ENCODE measurements around the gene ZNF385D. TPM values are rescaled to one million over a fixed set of nuclear protein-coding genes. Genes with fewer than 3 reads are reported as not detected.

Gene ZNF385D
- total RNA-seq, 1 experiment from 2014 or later, result not detected

DNA sequence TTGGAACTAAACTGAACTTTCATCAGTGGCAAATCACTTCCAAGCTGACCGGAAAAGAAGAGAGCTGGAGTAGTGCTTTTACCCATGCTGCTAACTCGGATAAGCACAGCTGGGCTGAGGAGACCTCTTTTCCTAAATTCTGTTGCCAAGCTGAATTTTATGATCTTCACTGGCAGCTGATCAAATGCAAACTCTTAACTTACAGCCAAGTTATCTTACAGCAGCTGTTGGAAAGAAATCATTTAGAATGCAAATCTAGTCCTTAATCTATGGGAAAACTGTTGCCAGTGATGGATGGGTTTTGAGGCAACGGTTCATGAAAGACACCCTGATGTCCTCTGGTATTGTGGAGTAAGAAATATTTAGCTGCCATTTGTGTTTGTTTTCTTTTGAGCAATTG, 216.5 kb downstream of the ZNF385D start:
- intact Hi-C loops (cut with micrococcal nuclease), result no loop called here

DNA sequence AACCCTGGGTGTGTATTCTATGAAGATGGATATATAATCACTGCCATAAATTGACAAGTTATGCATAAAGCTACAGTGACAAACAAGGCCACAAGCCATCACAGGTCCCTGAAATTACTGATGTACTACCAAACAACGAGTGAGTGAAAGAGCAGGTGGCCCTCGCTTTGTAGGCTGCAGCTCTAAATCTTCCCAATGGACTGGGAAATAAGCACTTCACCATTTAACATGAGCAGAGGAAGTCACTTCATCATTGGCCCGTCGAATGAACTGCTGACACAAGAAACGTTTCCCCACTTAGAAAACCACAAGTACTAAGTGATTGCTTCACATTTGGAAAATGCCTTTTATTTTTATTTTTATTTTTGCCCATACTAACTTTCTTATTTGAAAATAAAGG, 218.0 kb downstream of the ZNF385D start:
- Histone ChIP-seq H2AFZ (ENCODE audit: low read depth, low read length, poor library complexity, severe bottlenecking) (no peak overlapping the region), H3K4me2 (ENCODE audit: low read length) (no peak overlapping the region), H3K4me3 (replicated peaks in 1 of 2; ENCODE audit: low read depth in 1 of 2, low read length in 2 of 2) (no peak overlapping the region), H3K9me3 (ENCODE audit: control insufficient read depth in 1 of 2, insufficient read depth in 1 of 2, low read depth in 1 of 2, low read length in 2 of 2) (peaks cover 13 to 30% of the 10 kb centered on the region in 2 experiments; a peak in 3 of 4 replicates), H3K79me2 (ENCODE audit: insufficient read depth, low read length) (no peaks in the 10 kb centered on the region), H3K9ac (ENCODE audit: low read length) (no peak overlapping the region), H3K4me1 (ENCODE audit: control insufficient read depth in 1 of 2, insufficient read depth in 2 of 2, low read length in 2 of 2) (no peaks in the 10 kb centered on the region), H3K27me3 (ENCODE audit: insufficient read depth, low read length) (no peaks in the 10 kb centered on the region), H4K20me1 (ENCODE audit: insufficient read depth) (no peaks in the 10 kb centered on the region), H3K27ac (ENCODE audit: low read depth, low read length) (no peak overlapping the region), H3K36me3 (ENCODE audit: control insufficient read depth in 1 of 2, insufficient read depth in 2 of 2, low read length in 2 of 2) (no peaks in the 10 kb centered on the region), H3K9me2 (ENCODE audit: insufficient read depth) (no peaks in the 10 kb centered on the region)
- CTCF ChIA-PET, result no interaction called here
- BruUV-seq (replicated peaks), result no TSS peak
- RAD21 ChIA-PET (ENCODE audit: low non-redundant PET in 1 of 2, low total read pairs in 2 of 2, uncharacterized antibody in 2 of 2, unreplicated experiment in 2 of 2), result no interaction called here
- intact Hi-C loops (cut with micrococcal nuclease), result no loop called here
- POLR2A ChIA-PET, result no interaction called here
- DNase-seq (ENCODE audit: low read depth, low spot score) (no peak), ATAC-seq (no peak)
- no peak for TF ChIP-seq EZH2 (IDR thresholded peaks at IDR 0.05)
- TF ChIP-seq, protein P1, sequence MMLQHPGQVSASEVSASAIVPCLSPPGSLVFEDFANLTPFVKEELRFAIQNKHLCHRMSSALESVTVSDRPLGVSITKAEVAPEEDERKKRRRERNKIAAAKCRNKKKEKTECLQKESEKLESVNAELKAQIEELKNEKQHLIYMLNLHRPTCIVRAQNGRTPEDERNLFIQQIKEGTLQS (IDR thresholded peaks at IDR 0.05), result no peak
- TF ChIP-seq POLR2A (IDR thresholded peaks at IDR 0.05; ENCODE audit: borderline replicate concordance, extremely low read depth, insufficient read depth, insufficient read length), result no peak
- TF ChIP-seq FOSL1 (IDR thresholded peaks at IDR 0.05; ENCODE audit: low read depth), result no peak
- no peak for TF ChIP-seq TCF7L2 (IDR thresholded peaks at IDR 0.05; ENCODE audit: borderline replicate concordance, extremely low read depth, insufficient read depth, insufficient read length)
- TF ChIP-seq POLR2AphosphoS5 (IDR thresholded peaks at IDR 0.05; ENCODE audit: low read depth, low read length), result no peak
- no peak for TF ChIP-seq CEBPB (IDR thresholded peaks at IDR 0.05; ENCODE audit: low read depth)
- no peak for TF ChIP-seq CBX3 (IDR thresholded peaks at IDR 0.05; ENCODE audit: low read depth)
- TF ChIP-seq SIN3A (IDR thresholded peaks at IDR 0.05; ENCODE audit: low read depth), result no peak
- no peak for TF ChIP-seq ZNF274 (IDR thresholded peaks at IDR 0.05; ENCODE audit: low read depth, low read length)
- no peak for TF ChIP-seq JUND (IDR thresholded peaks at IDR 0.05)

More for the DNA sequence above, 216.5 kb downstream of the ZNF385D start:
- Histone ChIP-seq H2AFZ (ENCODE audit: low read depth, low read length, poor library complexity, severe bottlenecking) (no peak overlapping the region), H3K27ac (ENCODE audit: low read depth, low read length) (no peak overlapping the region), H3K9me2 (ENCODE audit: insufficient read depth) (no peaks in the 10 kb centered on the region), H3K79me2 (ENCODE audit: insufficient read depth, low read length) (no peaks in the 10 kb centered on the region), H3K4me1 (ENCODE audit: control insufficient read depth in 1 of 2, insufficient read depth in 2 of 2, low read length in 2 of 2) (no peaks in the 10 kb centered on the region), H4K20me1 (ENCODE audit: insufficient read depth) (no peaks in the 10 kb centered on the region), H3K36me3 (ENCODE audit: control insufficient read depth in 1 of 2, insufficient read depth in 2 of 2, low read length in 2 of 2) (no peaks in the 10 kb centered on the region), H3K27me3 (ENCODE audit: insufficient read depth, low read length) (no peaks in the 10 kb centered on the region), H3K9ac (ENCODE audit: low read length) (no peak overlapping the region), H3K9me3 (ENCODE audit: control insufficient read depth in 1 of 2, insufficient read depth in 1 of 2, low read depth in 1 of 2, low read length in 2 of 2) (peaks cover 9 to 34% of the 10 kb centered on the region in 2 experiments; a peak in 3 of 4 replicates), H3K4me3 (replicated peaks in 1 of 2; ENCODE audit: low read depth in 1 of 2, low read length in 2 of 2) (no peak overlapping the region), H3K4me2 (ENCODE audit: low read length) (no peak overlapping the region)
- TF ChIP-seq ZBTB33 (IDR thresholded peaks at IDR 0.05; ENCODE audit: extremely low read depth, insufficient replicate concordance, low read length) (no peak), POLR2A (IDR thresholded peaks at IDR 0.05; ENCODE audit: borderline replicate concordance, extremely low read depth, insufficient read depth, insufficient read length) (no peak), FOSL1 (IDR thresholded peaks at IDR 0.05; ENCODE audit: low read depth) (no peak), MAX (IDR thresholded peaks at IDR 0.05) (no peak)
- DNase-seq (ENCODE audit: low read depth, low spot score) (no peak), ATAC-seq (no peak)
- POLR2A ChIA-PET, result no interaction called here
- RAD21 ChIA-PET (ENCODE audit: low non-redundant PET in 1 of 2, low total read pairs in 2 of 2, uncharacterized antibody in 2 of 2, unreplicated experiment in 2 of 2), result no interaction called here
- no TSS peak for BruUV-seq (replicated peaks)
- CTCF ChIA-PET, result no interaction called here

Measured in HCT116 (cell line).